ENCODE data around the gene PLXDC1.

PLXDC1 gene

DNA sequence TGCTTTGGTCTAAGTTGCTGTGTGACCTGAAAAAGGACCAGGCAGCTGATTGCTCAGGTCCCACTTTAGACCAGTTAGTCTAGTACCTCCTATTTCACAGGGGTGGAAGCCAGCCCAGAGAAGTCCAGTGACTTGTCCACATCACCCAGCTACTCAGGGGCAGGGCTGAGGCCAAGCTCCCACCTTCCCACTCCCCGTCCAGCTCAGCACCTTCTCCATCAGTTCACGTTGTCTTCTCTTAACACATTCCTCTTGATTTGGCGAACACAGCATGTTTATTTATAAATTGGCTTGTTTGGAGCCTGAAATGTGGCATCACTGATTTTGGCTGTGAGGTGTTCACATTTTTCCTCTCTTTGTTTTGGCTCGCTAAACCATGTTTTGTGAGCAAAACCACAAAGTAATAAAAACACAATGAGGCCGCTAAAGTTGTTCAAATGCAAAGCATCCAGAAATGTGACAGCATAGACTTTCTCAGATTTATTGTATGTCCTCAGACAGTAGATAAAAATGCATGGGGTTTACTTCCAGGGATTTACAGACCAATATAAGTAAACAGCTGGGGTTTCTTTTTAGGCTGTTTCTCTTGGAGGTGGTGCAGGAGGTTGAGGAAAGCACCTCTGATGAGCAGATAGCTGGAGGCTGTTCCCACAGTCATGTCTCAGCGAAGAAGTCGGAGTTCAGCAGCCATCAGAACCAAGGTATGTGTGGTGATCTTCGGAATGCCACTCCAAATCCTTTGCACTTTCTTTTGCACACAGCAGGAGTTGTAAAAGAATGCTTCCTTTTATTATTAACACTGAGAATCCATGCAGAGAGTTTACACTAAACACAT is 88.4 kb downstream of the PLXDC1 start:
- Histone ChIP-seq H3K9me3 (ENCODE audit: control insufficient read depth, insufficient read depth, low read length) (no peaks in the 10 kb centered on the region), H3K9me2 (replicated peaks; ENCODE audit: control insufficient read depth, low read length) (no peaks in the 10 kb centered on the region), H3K36me3 (ENCODE audit: control insufficient read depth, low read length) (no peaks in the 10 kb centered on the region), H3K4me1 (ENCODE audit: control insufficient read depth, low read length) (peaks cover 3% of the 10 kb centered on the region), H3K27me3 (ENCODE audit: control insufficient read depth, low read length) (no peaks in the 10 kb centered on the region), H3F3A (ENCODE audit: control insufficient read depth, insufficient read depth) (no peaks in the 10 kb centered on the region), H4K20me1 (ENCODE audit: control insufficient read depth, insufficient read depth, low read depth, low read length) (no peaks in the 10 kb centered on the region), H3K27ac (ENCODE audit: low read depth, low read length) (no peak overlapping the region), H3K79me2 (ENCODE audit: control insufficient read depth, low read length) (peaks cover 2% of the 10 kb centered on the region), H3K4me2 (ENCODE audit: low read length) (no peak overlapping the region), H3K4me3 (ENCODE audit: low read length) (no peak overlapping the region)
- TF ChIP-seq, protein P1, sequence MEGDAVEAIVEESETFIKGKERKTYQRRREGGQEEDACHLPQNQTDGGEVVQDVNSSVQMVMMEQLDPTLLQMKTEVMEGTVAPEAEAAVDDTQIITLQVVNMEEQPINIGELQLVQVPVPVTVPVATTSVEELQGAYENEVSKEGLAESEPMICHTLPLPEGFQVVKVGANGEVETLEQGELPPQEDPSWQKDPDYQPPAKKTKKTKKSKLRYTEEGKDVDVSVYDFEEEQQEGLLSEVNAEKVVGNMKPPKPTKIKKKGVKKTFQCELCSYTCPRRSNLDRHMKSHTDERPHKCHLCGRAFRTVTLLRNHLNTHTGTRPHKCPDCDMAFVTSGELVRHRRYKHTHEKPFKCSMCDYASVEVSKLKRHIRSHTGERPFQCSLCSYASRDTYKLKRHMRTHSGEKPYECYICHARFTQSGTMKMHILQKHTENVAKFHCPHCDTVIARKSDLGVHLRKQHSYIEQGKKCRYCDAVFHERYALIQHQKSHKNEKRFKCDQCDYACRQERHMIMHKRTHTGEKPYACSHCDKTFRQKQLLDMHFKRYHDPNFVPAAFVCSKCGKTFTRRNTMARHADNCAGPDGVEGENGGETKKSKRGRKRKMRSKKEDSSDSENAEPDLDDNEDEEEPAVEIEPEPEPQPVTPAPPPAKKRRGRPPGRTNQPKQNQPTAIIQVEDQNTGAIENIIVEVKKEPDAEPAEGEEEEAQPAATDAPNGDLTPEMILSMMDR (IDR thresholded peaks at IDR 0.05; ENCODE audit: low read depth, low read length, poor library complexity, severe bottlenecking): no peak
- TF ChIP-seq EZH2phosphoT487 (IDR thresholded peaks at IDR 0.05; ENCODE audit: borderline replicate concordance, low read length): no peak

DNA sequence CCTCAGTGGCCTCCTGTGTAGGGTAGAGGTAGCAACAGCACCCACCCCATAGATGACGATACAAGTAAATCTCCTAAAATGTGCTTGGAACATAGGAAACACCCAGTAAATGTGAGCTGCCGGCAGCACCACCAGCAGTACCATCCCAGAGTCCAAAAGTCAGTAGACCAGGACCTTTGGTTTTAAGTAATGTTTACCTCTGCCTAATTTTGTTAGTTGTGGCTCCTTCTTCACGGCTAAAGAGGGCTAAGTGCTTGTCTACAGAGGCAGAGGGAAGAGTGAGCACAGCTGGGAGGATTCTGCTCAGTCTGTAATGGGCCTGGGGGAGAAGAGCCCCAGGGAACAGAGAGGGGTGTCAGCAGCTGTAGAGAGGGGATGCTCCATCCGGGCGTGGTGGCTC is 92.9 kb downstream of the PLXDC1 start:
- no peak for TF ChIP-seq EZH2phosphoT487 (IDR thresholded peaks at IDR 0.05; ENCODE audit: borderline replicate concordance, low read length)
- TF ChIP-seq, protein P1 (IDR thresholded peaks at IDR 0.05; ENCODE audit: low read depth, low read length, poor library complexity, severe bottlenecking): no peak
- Histone ChIP-seq H3K79me2 (ENCODE audit: control insufficient read depth, low read length) (peaks cover 14% of the 10 kb centered on the region), H3K27ac (ENCODE audit: low read depth, low read length) (no peak overlapping the region), H3K9me2 (replicated peaks; ENCODE audit: control insufficient read depth, low read length) (no peaks in the 10 kb centered on the region), H3K9me3 (ENCODE audit: control insufficient read depth, insufficient read depth, low read length) (0 out of 2 replicates have a peak, but pooled peaks cover 2% of the 10 kb centered on the region), H3F3A (ENCODE audit: control insufficient read depth, insufficient read depth) (no peaks in the 10 kb centered on the region), H3K4me3 (ENCODE audit: low read length) (0 out of 2 replicates have a peak overlapping the region, but pooled peaks have one; percentile 84), H3K4me2 (ENCODE audit: low read length) (peak overlapping the region; percentile 93; the same call in 1 of the 2 replicates), H4K20me1 (ENCODE audit: control insufficient read depth, insufficient read depth, low read depth, low read length) (no peaks in the 10 kb centered on the region), H3K4me1 (ENCODE audit: control insufficient read depth, low read length) (peaks cover 17% of the 10 kb centered on the region), H3K36me3 (ENCODE audit: control insufficient read depth, low read length) (no peaks in the 10 kb centered on the region), H3K27me3 (ENCODE audit: control insufficient read depth, low read length) (0 out of 2 replicates have a peak, but pooled peaks cover 5% of the 10 kb centered on the region)

DNA sequence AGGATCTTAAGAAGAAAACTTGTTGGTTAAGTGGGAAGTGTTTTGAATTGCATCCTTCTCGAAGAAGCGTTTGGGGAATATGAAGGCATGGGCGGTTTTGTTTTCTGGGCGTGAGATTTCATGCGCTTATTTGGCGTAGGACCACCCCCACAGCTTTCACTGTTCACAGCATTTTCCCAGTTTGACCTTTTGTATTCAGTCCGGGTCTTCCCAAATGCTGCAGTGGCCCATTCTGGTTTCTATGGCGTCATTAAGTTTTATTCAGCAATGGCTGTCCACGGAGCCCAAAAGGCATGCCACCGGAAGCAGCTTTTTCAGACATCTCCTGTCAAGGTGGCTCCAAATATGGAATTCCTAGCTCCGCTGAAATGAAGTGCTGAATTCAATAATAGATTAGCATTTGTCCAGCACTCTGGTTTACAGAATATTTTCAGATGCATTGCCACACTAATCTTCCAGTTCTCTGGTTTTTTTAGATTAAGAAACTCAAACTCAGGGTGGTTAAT is 93.7 kb downstream of the PLXDC1 start:
- no peak for TF ChIP-seq EZH2phosphoT487 (IDR thresholded peaks at IDR 0.05; ENCODE audit: borderline replicate concordance, low read length)
- TF ChIP-seq, protein P1 (IDR thresholded peaks at IDR 0.05; ENCODE audit: low read depth, low read length, poor library complexity, severe bottlenecking): no peak
- H3K9me3 ChIP-seq (ENCODE audit: control insufficient read depth, insufficient read depth, low read length): 0 out of 2 replicates have a peak, but pooled peaks cover 2% of the 10 kb centered on the region
- H3K79me2 ChIP-seq (ENCODE audit: control insufficient read depth, low read length): peaks cover 14% of the 10 kb centered on the region
- peaks cover 10% of the 10 kb centered on the region; the same call in 1 of the 2 replicates for H3K27me3 ChIP-seq (ENCODE audit: control insufficient read depth, low read length)
- H4K20me1 ChIP-seq (ENCODE audit: control insufficient read depth, insufficient read depth, low read depth, low read length): no peaks in the 10 kb centered on the region
- H3K9me2 ChIP-seq (replicated peaks; ENCODE audit: control insufficient read depth, low read length): no peaks in the 10 kb centered on the region
- peak overlapping the region; percentile 93 for H3K4me2 ChIP-seq (ENCODE audit: low read length)
- H3K36me3 ChIP-seq (ENCODE audit: control insufficient read depth, low read length): no peaks in the 10 kb centered on the region
- peaks cover 17% of the 10 kb centered on the region for H3K4me1 ChIP-seq (ENCODE audit: control insufficient read depth, low read length)
- H3K4me3 ChIP-seq (ENCODE audit: low read length): peak overlapping the region; percentile 84
- peaks cover 3% of the 10 kb centered on the region; the same call in 1 of the 2 replicates for H3F3A ChIP-seq (ENCODE audit: control insufficient read depth, insufficient read depth)
- H3K27ac ChIP-seq (ENCODE audit: low read depth, low read length): no peak overlapping the region
